CD4-positive, CD25-positive, alpha-beta regulatory T cell (primary cell): ENCODE measurements around the gene KAT8. TPM values are rescaled to one million over a fixed set of nuclear protein-coding genes. Genes with fewer than 3 reads are reported as not detected.

Experiments used
- ATAC-seq, 2 donors: fragments of 150-1000 bp; cut with Tn5 transposase; one replicate each; pipeline ENCODE4 v1.10.0; 2021; ENCODE audit warnings: low read depth in 2 of 2, moderate number of reproducible peaks in 2 of 2, moderate library complexity in 1 of 2
- DNase-seq, 3 donors: peaks; one replicate each; pipeline versions ENCODE4 v3.0.0 to v3.0.0-alpha.2; 2012 to 2022; ENCODE audit warnings: mixed read lengths in 1 of 3
- H3K27ac ChIP-seq: one replicate; pipeline ENCODE4 v1.7.0; 2013; ENCODE audit warnings: mild to moderate bottlenecking, low read length; ENCODE audit not compliant: insufficient read depth, poor library complexity, severe bottlenecking
- H3K27me3 ChIP-seq: one replicate; pipeline ENCODE4 v1.7.0; 2013; ENCODE audit warnings: low read length; ENCODE audit not compliant: control insufficient read depth, insufficient read depth
- H3K36me3 ChIP-seq: one replicate; pipeline ENCODE4 v1.7.0; 2013; ENCODE audit warnings: mild to moderate bottlenecking, low read length, moderate library complexity; ENCODE audit not compliant: control insufficient read depth, insufficient read depth
- H3K4me1 ChIP-seq: 2 replicates; pipeline ENCODE4 v1.7.0; 2013; ENCODE audit warnings: mild to moderate bottlenecking, low read length; ENCODE audit not compliant: insufficient read depth, control insufficient read depth, poor library complexity, severe bottlenecking
- H3K4me3 ChIP-seq: one replicate; pipeline ENCODE4 v1.7.0; 2013; ENCODE audit warnings: low read depth, mild to moderate bottlenecking, low read length, moderate library complexity
- H3K9me3 ChIP-seq, 2 experiments: 1 replicate in 1 of 2; 2 replicates in 1 of 2; pipeline ENCODE4 v1.7.0; 2013; ENCODE audit warnings: low read length in 2 of 2, mild to moderate bottlenecking in 1 of 2, moderate library complexity in 1 of 2; ENCODE audit not compliant: control insufficient read depth in 2 of 2
- H3K27ac Mint-ChIP-seq, 3 donors: one replicate each; pipeline ENCODE4 v1.8.0; 2020 to 2022; ENCODE audit warnings: mild to moderate bottlenecking in 3 of 3, mixed read lengths in 3 of 3, moderate library complexity in 2 of 3
- H3K27me3 Mint-ChIP-seq: one replicate; pipeline ENCODE4 v1.8.0; 2022; ENCODE audit warnings: mild to moderate bottlenecking, mixed read lengths
- H3K36me3 Mint-ChIP-seq: one replicate; pipeline ENCODE4 v1.8.0; 2020; ENCODE audit warnings: mixed read lengths
- H3K4me1 Mint-ChIP-seq, 4 donors: one replicate each; pipeline ENCODE4 v1.8.0; 2020 to 2022; ENCODE audit warnings: mixed read lengths in 4 of 4, mild to moderate bottlenecking in 1 of 4
- H3K4me3 Mint-ChIP-seq, 4 donors: one replicate each; pipeline ENCODE4 v1.8.0; 2020 to 2022; ENCODE audit warnings: mild to moderate bottlenecking in 4 of 4, mixed read lengths in 4 of 4, moderate library complexity in 3 of 4
- H3K9me3 Mint-ChIP-seq, 7 donors: one replicate each; pipeline ENCODE4 v1.8.0; 2020 to 2022; ENCODE audit warnings: mixed read lengths in 7 of 7, mild to moderate bottlenecking in 3 of 7, moderate library complexity in 2 of 7
- polyA plus RNA-seq, 4 donors: library from polyadenylated mRNA; unstranded; fragments of 300-500 nt; fragmentation: Illumina TruSeq; gene quantifications; one replicate each; pipeline ENCODE4 v1.2.3, GENCODE V29; 2021
- total RNA-seq: library from RNA; stranded (reverse); gene quantifications from one replicate; pipeline ENCODE4 v1.2.3, GENCODE V29; 2022

The KAT8 gene
- total RNA-seq (103 TPM), polyA plus RNA-seq (10 to 100 TPM; 31.8 to 49.2 (median 44.4) TPM)

DNA sequence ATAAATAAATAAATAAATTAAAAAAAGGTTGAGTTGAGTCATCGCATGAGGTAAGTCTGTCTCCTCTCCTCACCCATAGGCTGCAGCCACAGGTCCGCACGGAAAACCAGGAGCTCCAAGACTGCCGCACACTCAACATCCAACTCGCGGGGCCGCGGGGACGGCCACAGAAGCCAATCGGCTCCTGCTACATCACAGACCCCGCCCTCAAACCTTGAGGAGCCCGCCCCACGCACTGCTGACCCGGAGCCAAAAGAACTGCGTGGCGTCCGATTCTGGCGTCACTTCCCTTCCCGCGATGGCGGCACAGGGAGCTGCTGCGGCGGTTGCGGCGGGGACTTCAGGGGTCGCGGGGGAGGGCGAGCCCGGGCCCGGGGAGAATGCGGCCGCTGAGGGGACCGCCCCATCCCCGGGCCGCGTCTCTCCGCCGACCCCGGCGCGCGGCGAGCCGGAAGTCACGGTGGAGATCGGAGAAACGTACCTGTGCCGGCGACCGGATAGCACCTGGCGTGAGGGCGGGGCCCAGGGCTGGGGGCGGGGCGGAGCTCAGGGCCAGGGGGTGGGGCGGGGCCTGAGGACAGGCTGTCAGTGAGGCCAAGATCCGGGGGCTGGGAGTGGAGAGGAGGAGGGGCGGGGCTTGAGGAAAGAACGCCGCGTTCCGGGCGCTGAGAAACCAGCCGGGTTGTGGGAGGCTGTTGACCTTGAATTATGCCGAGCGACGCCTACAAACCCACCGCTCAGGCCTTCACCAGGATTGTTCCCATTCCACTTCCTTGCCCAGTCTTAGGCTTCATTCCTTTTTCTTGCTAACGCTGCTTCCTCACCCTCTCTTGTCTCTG, at the start of gene KAT8:
Gene KAT8 (plus strand): TSS at position 281 of the 839 bp plus-strand sequence. CDS start 18 bp downstream, at position 299.
- Histone ChIP-seq H3K27me3 (no peaks in the 10 kb centered on the region), H3K27ac (peak within 1 kb of the TSS; percentile 98), H3K4me3 (peak within 1 kb of the TSS; percentile 82), H3K36me3 (peaks cover 32% of the 10 kb centered on the region), H3K9me3 (no peaks in the 10 kb centered on the region), H3K4me1 (peaks cover 14% of the 10 kb centered on the region)
- peak within 1 kb of the TSS; percentile 88 to 96 (median 90) for H3K4me3 Mint-ChIP-seq
- no peaks in the 10 kb centered on the region for H3K9me3 Mint-ChIP-seq
- H3K27ac Mint-ChIP-seq = peak within 1 kb of the TSS; percentile 83 to 96 (median 89)
- ATAC-seq (peak; percentile 92 to 93), DNase-seq (peak; percentile 96 to 98 (median 98))
- peaks cover 14% of the 10 kb centered on the region for H3K36me3 Mint-ChIP-seq
- peaks cover 4 to 29% (median 17%) of the 10 kb centered on the region in 4 donors for H3K4me1 Mint-ChIP-seq
- no peaks in the 10 kb centered on the region for H3K27me3 Mint-ChIP-seq

- Mint-ChIP-seq H3K36me3 (peaks cover 7% of the 10 kb centered on the region), H3K4me1 (peaks cover 5 to 48% (median 36%) of the 10 kb centered on the region in 4 donors), H3K9me3 (no peaks in the 10 kb centered on the region), H3K27ac (peak overlapping the region; percentile 20 to 98 (median 36)), H3K27me3 (peaks cover 4% of the 10 kb centered on the region), H3K4me3 (peak overlapping the region; percentile 90 to 98 (median 98))
- Histone ChIP-seq H3K36me3 (peaks cover 7% of the 10 kb centered on the region), H3K27me3 (no peaks in the 10 kb centered on the region), H3K4me1 (peaks cover 30% of the 10 kb centered on the region), H3K27ac (peak overlapping the region; percentile 96), H3K9me3 (no peaks in the 10 kb centered on the region), H3K4me3 (peak overlapping the region; percentile 81)
- ATAC-seq (no peak), DNase-seq (no peak)
Observed at GRCh38 chr16:31071861-31072260, 45.6 kb upstream of the KAT8 start.

DNA sequence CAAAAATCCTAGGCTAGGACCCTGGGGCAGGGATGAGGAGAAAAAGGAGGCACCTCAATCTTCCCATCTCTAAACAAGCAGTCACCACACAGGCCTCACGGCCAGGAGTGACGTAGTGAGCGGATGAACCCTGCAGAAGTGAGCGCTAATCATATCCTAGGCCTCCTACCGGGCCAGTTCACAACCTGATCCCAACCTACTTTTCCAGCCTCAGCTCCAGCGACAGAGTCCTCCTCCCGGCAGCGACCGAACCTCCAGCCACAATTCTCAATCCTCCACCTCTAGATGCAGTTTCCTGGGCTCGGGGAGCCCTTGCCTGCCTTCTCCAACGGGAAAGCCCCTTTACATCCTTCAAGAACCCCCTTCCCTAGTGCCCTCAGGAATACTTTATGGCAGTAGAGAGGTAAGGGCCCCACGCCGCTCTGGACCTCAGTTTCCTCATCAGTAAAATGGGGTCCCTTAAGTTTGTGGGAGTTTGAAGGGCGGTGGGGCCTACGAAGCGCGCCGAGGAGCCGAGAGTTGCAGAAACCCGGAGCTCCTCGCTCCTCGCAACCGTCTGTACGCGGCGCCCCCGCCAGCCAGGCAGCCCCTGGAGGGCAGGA, 44.8 kb upstream of the KAT8 start:
- DNase-seq = peak in 1 of 3 donors; percentile 58
- Mint-ChIP-seq H3K9me3 (no peaks in the 10 kb centered on the region), H3K27ac (peak overlapping the region; percentile 85 to 98 (median 95)), H3K36me3 (peaks cover 8% of the 10 kb centered on the region), H3K27me3 (peaks cover 4% of the 10 kb centered on the region), H3K4me3 (peak overlapping the region; percentile 90 to 98 (median 98)), H3K4me1 (peaks cover 5 to 49% (median 36%) of the 10 kb centered on the region in 4 donors)
- H3K36me3 ChIP-seq = peaks cover 14% of the 10 kb centered on the region
- peak overlapping the region; percentile 81 for H3K4me3 ChIP-seq
- H3K27me3 ChIP-seq = no peaks in the 10 kb centered on the region
- no peaks in the 10 kb centered on the region for H3K9me3 ChIP-seq
- H3K4me1 ChIP-seq = peaks cover 30% of the 10 kb centered on the region
- no peak for ATAC-seq
- H3K27ac ChIP-seq = peak overlapping the region; percentile 96

- ATAC-seq = peak; percentile 47 to 52
- Histone ChIP-seq H3K4me3 (peak overlapping the region; percentile 100), H3K9me3 (no peaks in the 10 kb centered on the region), H3K27me3 (no peaks in the 10 kb centered on the region), H3K27ac (peak overlapping the region; percentile 96), H3K4me1 (peaks cover 30% of the 10 kb centered on the region), H3K36me3 (peaks cover 20% of the 10 kb centered on the region)
- H3K27me3 Mint-ChIP-seq = peaks cover 4% of the 10 kb centered on the region
- no peaks in the 10 kb centered on the region for H3K9me3 Mint-ChIP-seq
- H3K36me3 Mint-ChIP-seq = peaks cover 15% of the 10 kb centered on the region
- peak overlapping the region; percentile 85 to 100 (median 97) for H3K27ac Mint-ChIP-seq
- peak; percentile 83 to 91 (median 85) for DNase-seq
- H3K4me3 Mint-ChIP-seq = peak overlapping the region; percentile 90 to 98 (median 98)
- peaks cover 5 to 53% (median 34%) of the 10 kb centered on the region in 4 donors for H3K4me1 Mint-ChIP-seq
Observed at GRCh38 chr16:31073142-31073969, 44.1 kb upstream of the KAT8 start.

- no peaks in the 10 kb centered on the region for H3K9me3 Mint-ChIP-seq
- H3K27me3 ChIP-seq = no peaks in the 10 kb centered on the region
- peaks cover 28% of the 10 kb centered on the region for H3K36me3 ChIP-seq
- peak; percentile 97 to 100 (median 98) for DNase-seq
- H3K27me3 Mint-ChIP-seq = peaks cover 4% of the 10 kb centered on the region
- no peaks in the 10 kb centered on the region for H3K9me3 ChIP-seq
- H3K4me1 ChIP-seq = peaks cover 30% of the 10 kb centered on the region
- peak within 1 kb of the TSS; percentile 96 for H3K27ac ChIP-seq
- H3K36me3 Mint-ChIP-seq = peaks cover 23% of the 10 kb centered on the region
- H3K4me1 Mint-ChIP-seq = peaks cover 5 to 58% (median 29%) of the 10 kb centered on the region in 4 donors
- H3K27ac Mint-ChIP-seq = peak within 1 kb of the TSS; percentile 97 to 100 (median 99)
- H3K4me3 Mint-ChIP-seq = peak within 1 kb of the TSS; percentile 90 to 98 (median 98)
- peak; percentile 86 to 89 for ATAC-seq
- H3K4me3 ChIP-seq = peak within 1 kb of the TSS; percentile 100
Observed at GRCh38 chr16:31073970-31074813, 43.3 kb upstream of the KAT8 start, which contains the start of the genes ZNF646 and ZNF668. ZNF646 (plus strand) TSS chr16:31074422; CDS start chr16:31076325, 1,903 bp downstream. ZNF668 (minus strand) TSS chr16:31074240; CDS start chr16:31064459, 9,781 bp downstream.

DNA sequence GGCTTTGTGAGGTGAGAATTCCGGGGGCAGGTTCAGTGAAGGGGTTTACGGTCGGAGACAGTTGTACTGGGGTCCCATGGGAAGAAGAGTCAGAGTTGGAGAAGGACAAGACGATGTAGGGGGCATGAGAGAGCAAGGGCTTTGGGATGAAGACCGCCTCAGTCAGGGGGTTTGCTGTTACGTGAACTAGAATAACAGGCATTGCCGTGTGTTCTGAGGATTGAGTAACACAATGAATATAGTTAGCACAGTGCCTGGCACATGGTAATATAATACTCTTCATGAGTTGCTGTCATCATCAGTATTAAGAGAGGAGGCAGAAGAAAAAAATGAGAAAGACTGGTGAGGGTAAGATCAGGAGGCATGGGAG, 42.7 kb upstream of the KAT8 start:
- Mint-ChIP-seq H3K4me3 (peak overlapping the region; percentile 90 to 97 (median 93)), H3K4me1 (peaks cover 5 to 55% (median 28%) of the 10 kb centered on the region in 4 donors), H3K27me3 (peaks cover 4% of the 10 kb centered on the region), H3K36me3 (peaks cover 23% of the 10 kb centered on the region), H3K27ac (peak overlapping the region; percentile 97 to 100 (median 99)), H3K9me3 (no peaks in the 10 kb centered on the region)
- H3K9me3 ChIP-seq = no peaks in the 10 kb centered on the region
- H3K27ac ChIP-seq = peak overlapping the region; percentile 96
- peaks cover 30% of the 10 kb centered on the region for H3K4me1 ChIP-seq
- DNase-seq (no peak), ATAC-seq (no peak)
- H3K4me3 ChIP-seq = peak overlapping the region; percentile 100
- no peaks in the 10 kb centered on the region for H3K27me3 ChIP-seq
- peaks cover 29% of the 10 kb centered on the region for H3K36me3 ChIP-seq
